ENCODE data around the gene APLP2. TPM values are rescaled to one million over a fixed set of nuclear protein-coding genes. Genes with fewer than 3 reads are reported as not detected.
A peak's percentile ranks its signal among the peaks of the same experiment; 100 is the strongest.

APLP2 gene
- total and polyA plus RNA-seq, 2 of the 13 experiments (the other 11 are each of a cell fraction or from before 2014, with no cell fraction given) = 315 to 594 TPM

GRCh38 chr11:130124096-130124495 lies 54.4 kb downstream of the APLP2 start (continued):
- TF ChIP-seq REST (IDR thresholded peaks at IDR 0.05; ENCODE audit: borderline replicate concordance in 1 of 2, low read depth in 1 of 2, low read length in 2 of 2) = peak in 1 of 2 experiments; percentile 56; a peak in 1 of 4 replicates
- TF ChIP-seq ZMAT5 (CRISPR knock-in tag; IDR thresholded peaks at IDR 0.05; ENCODE audit: borderline replicate concordance, low read depth) = no peak
- TF ChIP-seq DRAP1 (CRISPR knock-in tag; IDR thresholded peaks at IDR 0.05) = no peak; the same call in 1 of the 2 replicates
- no peak for TF ChIP-seq SNAPC4 (CRISPR knock-in tag; IDR thresholded peaks at IDR 0.05)
- TF ChIP-seq TOPORS (CRISPR knock-in tag; IDR thresholded peaks at IDR 0.05) = no peak
- TF ChIP-seq ARID4A (CRISPR knock-in tag; IDR thresholded peaks at IDR 0.05; ENCODE audit: borderline replicate concordance) = peak; percentile 75; the same call in 1 of the 2 replicates
- TF ChIP-seq ZSCAN21 (CRISPR knock-in tag; IDR thresholded peaks at IDR 0.05; ENCODE audit: borderline replicate concordance) = peak; percentile 48; the same call in 1 of the 2 replicates
- TF ChIP-seq ZBTB46 (CRISPR knock-in tag; IDR thresholded peaks at IDR 0.05; ENCODE audit: borderline replicate concordance) = no peak
- TF ChIP-seq MED8 (CRISPR knock-in tag; IDR thresholded peaks at IDR 0.05; ENCODE audit: insufficient replicate concordance) = no peak
- TF ChIP-seq ZNF337 (CRISPR knock-in tag; IDR thresholded peaks at IDR 0.05; ENCODE audit: borderline replicate concordance, low read depth) = no peak
- peak; percentile 84 for TF ChIP-seq SALL1 (CRISPR knock-in tag; IDR thresholded peaks at IDR 0.05)
- TF ChIP-seq MED13 (CRISPR knock-in tag; IDR thresholded peaks at IDR 0.05) = no peak

Data from HepG2 (cell line).